Activated CD8-positive, alpha-beta T cell treated with anti-CD3 and anti-CD28 coated beads, Interleukin-2, amount 10 ng/mL, durations not matched to agents 7 days and 5 days (primary cell): ENCODE data around the gene SLC9A9. TPM values are rescaled to one million over a fixed set of nuclear protein-coding genes. Genes with fewer than 3 reads are reported as not detected.
A peak's percentile ranks its signal among the peaks of the same experiment; 100 is the strongest.

ENCODE experiments used
- ATAC-seq: fragments of 150-1000 bp; cut with Tn5 transposase; one replicate; pipeline ENCODE4 v1.10.0; 2021; ENCODE audit warnings: moderate library complexity
- CTCF ChIA-PET: fragments of 350-600 bp; sonication (Branson Sonifier 250); formaldehyde crosslinking; loops from one replicate; lab custom pipeline; 2021; ENCODE audit warnings: antibody characterized with exemption; lab: Charles Lee
- POLR2A ChIA-PET: fragments of 350-600 bp; sonication (Branson Sonifier 250); formaldehyde crosslinking; loops from one replicate; lab custom pipeline; 2021; ENCODE audit warnings: antibody characterized with exemption; lab: Charles Lee
- DNase-seq: peaks from one replicate; pipeline ENCODE4 v3.0.0-alpha.2; 2020
- H3K27ac Mint-ChIP-seq: one replicate; pipeline ENCODE4 v1.8.0; 2021; ENCODE audit warnings: mild to moderate bottlenecking, mixed read lengths
- H3K27me3 Mint-ChIP-seq: one replicate; pipeline ENCODE4 v1.8.0; 2021; ENCODE audit warnings: low read depth, mixed read lengths
- H3K36me3 Mint-ChIP-seq: one replicate; pipeline ENCODE4 v1.8.0; 2021; ENCODE audit warnings: low read depth, mixed read lengths
- H3K4me1 Mint-ChIP-seq: one replicate; pipeline ENCODE4 v1.8.0; 2021; ENCODE audit warnings: low read depth, mixed read lengths
- H3K4me3 Mint-ChIP-seq: one replicate; pipeline ENCODE4 v1.8.0; 2021; ENCODE audit warnings: mild to moderate bottlenecking, mixed read lengths
- H3K9me3 Mint-ChIP-seq: one replicate; pipeline ENCODE4 v1.8.0; 2022; ENCODE audit warnings: mixed read lengths; ENCODE audit not compliant: insufficient read depth
- total RNA-seq, 2 experiments: library from RNA; stranded (reverse); gene quantifications; one replicate each; pipeline ENCODE4 v1.2.3, GENCODE V29; 2021

The SLC9A9 gene
- total RNA-seq, 2 experiments from 2014 or later: 6.6 to 7.4 TPM

DNA sequence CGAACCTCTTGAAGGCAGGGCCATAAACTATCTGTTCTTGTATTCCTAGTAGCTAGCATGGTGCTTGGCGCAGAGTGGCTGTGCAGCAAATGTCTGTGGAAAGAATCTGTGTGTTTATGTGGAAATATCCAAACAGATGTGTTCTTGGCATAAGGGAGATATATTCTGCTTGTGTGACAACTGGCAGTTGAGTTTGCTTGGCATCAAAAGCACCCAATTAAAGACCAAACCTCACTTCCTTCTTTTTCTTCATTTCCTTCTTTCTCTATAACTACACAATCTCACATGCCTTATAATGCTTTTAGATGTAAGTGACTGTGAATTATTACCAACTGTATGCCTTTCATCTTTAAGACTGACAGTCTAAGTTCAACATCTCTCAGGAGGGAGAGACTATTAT is 296.5 kb downstream of the SLC9A9 start:
- Mint-ChIP-seq H3K4me3 (no peak overlapping the region), H3K27me3 (no peaks in the 10 kb centered on the region), H3K27ac (no peak overlapping the region), H3K9me3 (no peaks in the 10 kb centered on the region), H3K36me3 (no peaks in the 10 kb centered on the region), H3K4me1 (no peaks in the 10 kb centered on the region)
- ChIA-PET CTCF (no interaction called here), POLR2A (no interaction called here)
- no peak for DNase-seq
- no peak for ATAC-seq

DNA sequence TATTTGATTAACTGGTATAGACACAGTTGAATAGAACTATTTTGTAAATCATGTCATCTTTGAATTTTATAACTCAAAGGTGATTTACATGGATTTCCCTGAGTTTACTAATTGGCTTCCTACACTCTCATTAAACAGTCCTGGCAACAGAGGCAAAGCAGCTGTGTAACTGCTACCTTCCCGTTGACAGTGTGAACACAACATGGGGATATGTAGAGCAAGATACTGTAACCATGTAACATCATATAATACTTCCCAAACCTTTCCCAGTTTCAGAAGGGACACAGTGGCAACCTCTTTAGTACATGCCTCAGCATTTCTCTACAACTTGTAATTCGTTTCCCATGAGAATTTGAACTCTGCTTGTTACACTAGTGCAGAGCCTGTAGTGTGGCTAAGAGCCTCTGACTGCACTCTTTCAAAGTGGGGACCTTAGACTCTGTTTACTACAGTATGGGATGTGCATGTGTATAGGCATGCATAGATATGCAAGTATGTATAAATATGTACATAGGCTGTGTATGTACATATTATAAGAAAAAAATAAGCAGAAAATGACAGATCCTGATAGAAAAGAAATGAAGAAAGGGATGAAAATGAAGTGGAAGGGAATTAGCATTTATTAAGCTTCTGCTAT is 299.3 kb downstream of the SLC9A9 start:
- Mint-ChIP-seq H3K27me3 (no peaks in the 10 kb centered on the region), H3K36me3 (no peaks in the 10 kb centered on the region), H3K4me1 (no peaks in the 10 kb centered on the region), H3K9me3 (no peaks in the 10 kb centered on the region), H3K4me3 (no peak overlapping the region), H3K27ac (no peak overlapping the region)
- ChIA-PET POLR2A (no interaction called here), CTCF (no interaction called here)
- ATAC-seq (no peak), DNase-seq (no peak)

DNA sequence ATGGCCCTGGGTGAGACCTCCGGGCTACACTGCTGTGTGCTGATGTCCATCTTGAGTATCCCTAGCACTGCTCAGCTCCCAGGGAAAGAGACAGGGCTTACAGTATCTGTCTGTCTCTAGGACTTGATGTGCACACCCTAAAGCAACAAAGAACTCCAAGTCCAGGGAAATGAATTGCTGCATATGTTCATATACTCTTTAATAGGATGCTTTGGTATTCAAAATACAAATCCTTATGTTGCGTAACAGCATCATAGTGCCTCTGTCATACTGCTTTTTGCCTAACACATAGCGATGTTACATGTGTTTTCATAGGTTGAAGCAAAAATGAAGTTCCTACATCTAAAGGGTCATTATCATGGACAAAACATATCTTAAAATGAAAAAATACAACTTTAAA is 299.9 kb downstream of the SLC9A9 start:
- ChIA-PET CTCF (no interaction called here), POLR2A (no interaction called here)
- Mint-ChIP-seq H3K36me3 (no peaks in the 10 kb centered on the region), H3K27ac (no peak overlapping the region), H3K4me1 (no peaks in the 10 kb centered on the region), H3K27me3 (no peaks in the 10 kb centered on the region), H3K9me3 (no peaks in the 10 kb centered on the region), H3K4me3 (no peak overlapping the region)
- DNase-seq: no peak
- ATAC-seq: no peak

DNA sequence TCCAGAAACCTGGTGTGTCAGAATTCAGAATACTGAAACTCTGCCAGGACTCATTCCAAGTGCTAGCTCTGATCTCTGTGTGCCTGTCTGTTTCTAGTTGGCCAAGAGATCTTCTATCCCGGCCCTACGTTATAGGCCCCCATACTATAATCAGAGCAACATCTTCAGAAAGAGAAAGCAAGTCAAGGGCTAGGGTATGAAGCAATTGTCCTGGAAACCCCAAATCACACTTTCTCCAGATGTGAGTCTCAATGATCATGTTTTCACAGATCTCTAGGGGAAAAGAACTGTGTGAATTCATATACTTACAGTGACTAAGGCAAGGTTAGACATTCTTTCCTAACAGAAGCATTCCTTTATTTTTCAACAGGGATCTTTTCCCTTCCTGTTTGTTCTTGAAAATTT is 309.7 kb downstream of the SLC9A9 start:
- no peaks in the 10 kb centered on the region for H3K9me3 Mint-ChIP-seq
- ATAC-seq (no peak), DNase-seq (no peak)
- H3K27ac Mint-ChIP-seq: no peak overlapping the region
- H3K27me3 Mint-ChIP-seq: no peaks in the 10 kb centered on the region
- no peak overlapping the region for H3K4me3 Mint-ChIP-seq
- peaks cover 12% of the 10 kb centered on the region for H3K4me1 Mint-ChIP-seq
- POLR2A ChIA-PET: no interaction called here
- H3K36me3 Mint-ChIP-seq: no peaks in the 10 kb centered on the region
- CTCF ChIA-PET: no interaction called here

DNA sequence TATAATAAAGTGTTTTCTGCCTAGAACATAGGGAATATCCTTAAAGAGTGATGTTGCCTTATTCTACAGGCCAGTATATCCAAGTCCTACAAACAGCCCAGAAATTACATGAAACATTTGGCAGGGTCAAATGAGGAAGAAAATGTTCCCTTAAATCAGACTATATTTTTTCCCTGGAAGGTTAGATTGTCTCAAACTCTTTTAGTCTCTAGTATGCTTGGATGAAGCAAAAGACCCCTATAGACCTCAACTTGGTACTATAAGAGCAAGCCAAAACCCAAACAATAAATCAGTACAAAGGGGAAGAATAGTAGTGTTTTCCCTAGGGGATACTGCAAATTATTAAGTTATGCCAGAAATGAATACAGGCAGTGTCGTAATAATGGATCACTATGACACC is 310.2 kb downstream of the SLC9A9 start:
- Mint-ChIP-seq H3K4me1 (peaks cover 12% of the 10 kb centered on the region), H3K27me3 (no peaks in the 10 kb centered on the region), H3K27ac (no peak overlapping the region), H3K4me3 (no peak overlapping the region), H3K36me3 (no peaks in the 10 kb centered on the region), H3K9me3 (no peaks in the 10 kb centered on the region)
- ATAC-seq (no peak), DNase-seq (no peak)
- POLR2A ChIA-PET: no interaction called here
- CTCF ChIA-PET: no interaction called here

DNA sequence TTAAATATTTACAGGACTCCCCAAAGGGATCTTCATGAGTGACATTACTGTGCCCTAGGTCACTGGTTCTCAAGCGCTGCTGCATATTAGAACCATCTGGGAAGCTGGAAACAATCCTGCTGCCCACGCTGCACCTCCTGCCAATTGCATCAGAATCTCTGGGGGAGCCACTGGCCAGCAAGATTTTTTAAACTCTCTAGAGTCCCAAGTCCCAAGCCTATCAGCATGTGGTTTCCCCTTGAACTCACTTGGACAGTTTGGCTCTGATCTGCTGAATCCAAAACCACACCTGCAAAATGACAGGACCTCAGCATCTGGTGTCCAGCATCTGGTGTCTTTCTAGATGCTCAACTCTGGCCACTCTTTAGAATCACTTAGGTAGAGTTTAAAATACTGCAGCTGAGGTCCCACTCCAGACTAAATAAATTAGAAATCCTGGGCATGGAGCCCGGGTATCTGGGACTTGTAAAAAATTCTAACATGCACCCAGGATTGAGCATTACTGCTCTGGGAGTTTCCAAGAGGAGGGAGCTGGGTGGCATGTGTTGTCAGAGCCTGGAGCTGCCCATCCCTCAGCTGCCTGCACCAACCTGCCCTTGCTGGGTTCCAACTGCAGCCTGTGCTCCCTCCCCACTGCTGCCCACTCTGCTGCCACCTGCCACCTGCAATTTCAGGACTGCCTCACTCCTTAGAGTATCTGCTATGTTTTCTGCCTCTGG is 311.3 kb downstream of the SLC9A9 start:
- peaks cover 12% of the 10 kb centered on the region for H3K4me1 Mint-ChIP-seq
- ChIA-PET CTCF (interaction anchor here (0.9 kb wide), 1 partner anchor 14 kb away, joined by 3 read pairs; no protein-coding TSS in a partner anchor), POLR2A (no interaction called here)
- H3K36me3 Mint-ChIP-seq: no peaks in the 10 kb centered on the region
- no peaks in the 10 kb centered on the region for H3K9me3 Mint-ChIP-seq
- ATAC-seq: no peak
- no peak overlapping the region for H3K4me3 Mint-ChIP-seq
- DNase-seq: no peak
- no peak overlapping the region for H3K27ac Mint-ChIP-seq
- H3K27me3 Mint-ChIP-seq: no peaks in the 10 kb centered on the region

DNA sequence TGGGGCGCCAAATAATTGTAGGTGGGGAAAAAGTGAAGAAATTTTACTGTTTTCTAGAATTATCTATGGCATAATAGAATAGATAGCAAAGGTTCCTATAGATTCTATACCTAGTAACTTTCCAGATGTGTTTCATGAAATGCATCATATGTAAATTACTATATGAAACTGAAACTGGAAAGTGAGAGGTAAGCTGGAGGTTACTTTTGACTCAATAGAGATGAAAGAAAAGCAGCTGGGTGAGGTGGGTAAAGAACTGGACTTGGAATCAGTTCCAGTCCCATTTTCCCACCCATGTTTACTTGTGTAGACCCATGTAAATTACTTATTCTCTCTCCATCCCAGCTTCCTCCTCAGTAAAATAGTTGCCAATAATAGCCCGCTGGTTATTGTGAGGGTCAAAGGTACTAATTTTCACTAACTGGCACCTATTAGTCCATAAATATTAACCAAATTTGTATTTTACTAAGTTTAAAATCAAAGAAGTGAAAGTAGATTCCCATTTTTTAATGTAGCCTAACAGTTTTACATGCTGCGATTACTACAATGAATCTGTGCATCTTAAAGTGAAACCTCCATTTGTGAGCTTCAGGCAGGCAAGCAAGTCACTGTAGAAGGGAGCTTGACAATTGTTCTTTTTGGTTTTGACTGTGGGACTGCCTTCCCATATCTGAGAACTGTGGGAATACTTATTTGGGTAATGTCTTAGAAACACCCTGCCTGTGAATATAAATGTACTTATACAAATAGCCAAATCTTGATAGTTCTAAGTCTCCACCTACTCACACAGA is 312.1 kb downstream of the SLC9A9 start:
- Mint-ChIP-seq H3K4me3 (no peak overlapping the region), H3K27ac (no peak overlapping the region), H3K36me3 (no peaks in the 10 kb centered on the region), H3K4me1 (peaks cover 12% of the 10 kb centered on the region), H3K27me3 (no peaks in the 10 kb centered on the region), H3K9me3 (no peaks in the 10 kb centered on the region)
- ChIA-PET POLR2A (no interaction called here), CTCF (interaction anchor here (0.9 to 1.0 kb wide), 2 partner anchors 15 to 415 kb away, joined by 3 to 4 read pairs; no protein-coding TSS in a partner anchor)
- DNase-seq: no peak
- peak; percentile 57 for ATAC-seq

DNA sequence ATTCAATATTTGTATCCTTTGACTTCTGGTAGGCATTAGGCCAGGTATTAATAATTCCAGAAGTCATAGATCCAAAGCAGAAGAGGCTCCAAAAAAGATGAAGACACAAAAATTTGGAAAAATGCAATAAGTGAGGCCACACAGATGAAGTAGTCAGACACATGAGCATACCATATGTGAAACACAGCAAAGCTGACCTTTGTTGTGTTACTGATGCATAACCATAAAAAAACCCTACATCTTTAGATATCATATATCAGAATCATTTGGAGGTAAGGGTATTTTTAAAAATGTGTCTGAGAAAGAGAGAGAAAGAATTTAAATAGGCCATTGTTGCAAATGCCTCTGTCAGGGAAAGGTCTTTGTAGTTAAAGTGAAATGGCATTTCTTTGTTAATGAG is 314.9 kb downstream of the SLC9A9 start:
- no peaks in the 10 kb centered on the region for H3K9me3 Mint-ChIP-seq
- no peaks in the 10 kb centered on the region for H3K36me3 Mint-ChIP-seq
- H3K27ac Mint-ChIP-seq: no peak overlapping the region
- H3K4me1 Mint-ChIP-seq: peaks cover 15% of the 10 kb centered on the region
- no peaks in the 10 kb centered on the region for H3K27me3 Mint-ChIP-seq
- ATAC-seq (no peak), DNase-seq (no peak)
- no peak overlapping the region for H3K4me3 Mint-ChIP-seq
- POLR2A ChIA-PET: no interaction called here
- CTCF ChIA-PET: no interaction called here

DNA sequence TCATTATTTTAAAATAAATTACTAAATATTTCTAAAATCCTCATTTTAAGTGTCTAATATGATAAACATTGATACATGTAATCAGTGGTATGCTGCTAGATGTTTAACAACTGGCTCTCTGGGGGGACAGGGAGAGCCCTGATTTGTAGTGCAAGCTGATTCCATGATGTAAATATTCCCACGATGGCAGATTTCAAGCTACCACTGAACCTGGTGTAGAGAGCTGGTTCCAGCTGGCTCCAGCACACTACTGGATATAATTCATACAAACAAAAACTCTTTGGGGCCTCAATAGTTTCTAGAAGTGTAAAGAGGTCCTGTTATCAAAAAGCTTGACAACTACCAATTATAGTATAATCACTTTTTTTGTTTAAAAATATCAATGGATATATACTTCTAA is 316.2 kb downstream of the SLC9A9 start:
- DNase-seq (no peak), ATAC-seq (no peak)
- Mint-ChIP-seq H3K27me3 (no peaks in the 10 kb centered on the region), H3K27ac (no peak overlapping the region), H3K9me3 (no peaks in the 10 kb centered on the region), H3K4me1 (peaks cover 15% of the 10 kb centered on the region), H3K4me3 (no peak overlapping the region), H3K36me3 (no peaks in the 10 kb centered on the region)
- CTCF ChIA-PET: no interaction called here
- POLR2A ChIA-PET: no interaction called here

DNA sequence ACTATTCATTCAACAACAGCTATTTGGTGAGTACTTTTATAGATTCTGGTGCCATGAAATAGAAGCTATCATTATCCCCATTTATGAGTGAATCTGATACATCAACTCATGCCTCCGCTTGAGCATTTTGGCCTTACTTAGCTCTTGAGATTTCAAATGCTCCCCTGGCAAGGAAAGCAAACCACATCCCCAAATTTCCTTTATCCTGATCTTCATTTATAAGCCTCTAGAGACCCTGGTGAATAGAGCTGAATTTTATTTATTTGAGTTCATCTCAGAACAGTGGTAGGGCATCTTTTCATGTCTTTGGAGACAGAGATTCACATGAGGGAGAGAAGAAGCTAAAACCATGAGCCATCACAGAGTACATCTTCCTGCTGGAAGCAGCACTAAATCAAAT is 317.2 kb downstream of the SLC9A9 start:
- H3K36me3 Mint-ChIP-seq: no peaks in the 10 kb centered on the region
- no peak overlapping the region for H3K4me3 Mint-ChIP-seq
- ChIA-PET POLR2A (no interaction called here), CTCF (no interaction called here)
- no peaks in the 10 kb centered on the region for H3K9me3 Mint-ChIP-seq
- H3K27me3 Mint-ChIP-seq: no peaks in the 10 kb centered on the region
- ATAC-seq (no peak), DNase-seq (no peak)
- no peak overlapping the region for H3K27ac Mint-ChIP-seq
- H3K4me1 Mint-ChIP-seq: peaks cover 9% of the 10 kb centered on the region

DNA sequence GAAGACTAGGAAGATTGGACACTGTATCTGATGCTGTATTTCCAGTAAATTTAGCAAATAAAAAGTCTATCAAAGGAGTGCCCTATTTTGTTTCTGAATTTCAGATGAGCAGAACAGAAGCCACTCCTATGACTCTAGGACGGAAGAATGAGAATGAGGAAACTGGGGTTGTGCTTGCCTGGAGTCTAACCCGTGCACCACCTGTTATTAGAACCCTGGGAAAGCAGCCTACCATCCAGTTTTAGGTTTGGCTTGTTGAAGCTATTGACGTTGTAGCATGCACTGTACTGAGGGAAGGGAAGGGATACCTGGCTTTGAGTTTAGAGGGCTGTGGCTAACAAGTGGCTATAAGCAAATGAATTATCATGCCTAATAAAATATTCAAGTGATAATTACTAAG is 318.5 kb downstream of the SLC9A9 start:
- no peak overlapping the region for H3K4me3 Mint-ChIP-seq
- no peaks in the 10 kb centered on the region for H3K27me3 Mint-ChIP-seq
- H3K27ac Mint-ChIP-seq: no peak overlapping the region
- DNase-seq: no peak
- CTCF ChIA-PET: no interaction called here
- H3K4me1 Mint-ChIP-seq: peaks cover 4% of the 10 kb centered on the region
- POLR2A ChIA-PET: interaction anchor here (1.1 kb wide), 1 partner anchor 409 kb away, joined by 3 read pairs; no protein-coding TSS in a partner anchor
- no peak for ATAC-seq
- H3K9me3 Mint-ChIP-seq: no peaks in the 10 kb centered on the region
- no peaks in the 10 kb centered on the region for H3K36me3 Mint-ChIP-seq

DNA sequence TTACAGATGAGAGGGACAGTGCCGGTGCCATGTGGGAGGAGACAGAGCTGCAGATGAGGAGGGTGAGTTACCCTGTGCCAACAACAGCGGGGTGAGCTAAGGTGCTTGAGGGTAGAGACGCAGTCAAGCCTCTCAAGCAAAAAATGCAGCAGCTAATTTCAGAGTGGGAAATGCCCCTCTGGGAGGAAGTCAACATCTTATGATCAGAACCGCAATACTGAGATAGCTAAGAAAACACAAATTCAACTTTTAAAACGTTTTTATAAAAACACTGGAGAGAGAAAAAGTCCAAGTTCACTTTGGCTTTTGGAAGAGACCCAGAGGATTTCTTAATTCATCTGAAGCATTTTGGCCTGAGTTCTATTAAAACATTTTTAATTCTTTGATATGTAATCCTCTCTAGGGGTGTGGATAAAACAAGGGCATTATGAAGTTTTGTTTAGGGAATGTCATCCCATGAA is 319.2 kb downstream of the SLC9A9 start:
- DNase-seq: no peak
- Mint-ChIP-seq H3K36me3 (no peaks in the 10 kb centered on the region), H3K9me3 (no peaks in the 10 kb centered on the region), H3K27me3 (no peaks in the 10 kb centered on the region), H3K27ac (no peak overlapping the region), H3K4me3 (no peak overlapping the region), H3K4me1 (peaks cover 4% of the 10 kb centered on the region)
- ATAC-seq: no peak
- ChIA-PET POLR2A (interaction anchor here (1.1 kb wide), 1 partner anchor 408 kb away, joined by 3 read pairs; no protein-coding TSS in a partner anchor), CTCF (no interaction called here)
